ENCODE measurements around the gene APOE.

DNA sequence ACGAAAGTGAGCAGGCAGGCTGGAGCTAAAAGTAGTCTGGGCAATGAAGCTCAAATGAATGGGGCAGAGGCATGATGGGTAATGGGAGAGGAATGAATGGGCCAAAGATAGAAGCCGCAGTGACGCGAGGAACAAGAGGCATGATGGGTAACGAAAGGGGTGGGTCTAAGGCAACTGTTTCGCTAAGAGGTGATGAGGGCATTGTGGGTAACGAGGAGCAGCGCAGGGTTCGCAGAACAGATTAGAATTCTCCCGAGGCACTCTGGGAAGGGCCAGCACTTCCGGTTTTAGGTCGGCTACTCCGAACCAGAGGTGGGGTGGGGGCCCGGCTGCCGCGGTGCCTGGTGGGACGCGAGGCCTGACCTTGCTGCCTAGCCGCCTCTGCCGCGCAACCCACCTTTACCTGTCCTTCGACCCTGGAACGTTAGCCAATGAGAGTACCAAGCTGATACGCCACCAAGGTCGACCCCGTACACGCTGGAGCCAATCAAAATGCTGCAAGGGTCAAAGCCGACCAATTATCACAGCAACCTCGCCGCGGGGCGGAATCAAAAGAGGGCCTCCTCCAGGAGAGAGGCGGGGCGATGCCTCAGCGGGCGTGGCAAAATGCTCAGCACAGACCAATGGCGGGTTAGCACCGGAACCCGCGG lies 15.1 kb upstream of the APOE start:
- TF ChIP-seq RAD21 (IDR thresholded peaks at IDR 0.05 in 1 of 2, conservative IDR thresholded peaks at IDR 0.05 in 1 of 2; ENCODE audit: low read depth in 2 of 2, low read length in 2 of 2) (no peak), POLR2A (IDR thresholded peaks at IDR 0.05; ENCODE audit: control extremely low read depth in 1 of 2, low read depth in 2 of 2, low read length in 2 of 2) (peak; percentile 83 to 92), CEBPB (IDR thresholded peaks at IDR 0.05; ENCODE audit: low read depth, low read length) (no peak), EGR1 (IDR thresholded peaks at IDR 0.05; ENCODE audit: borderline replicate concordance, low read depth, low read length) (no peak), ZNF274 (IDR thresholded peaks at IDR 0.05; ENCODE audit: borderline replicate concordance, extremely low read depth, low read length) (no peak), RNF2 (IDR thresholded peaks at IDR 0.05; ENCODE audit: borderline replicate concordance, low read depth, low read length, missing control alignments, poor library complexity, severe bottlenecking) (no peak)
- TF ChIP-seq, protein P1, sequence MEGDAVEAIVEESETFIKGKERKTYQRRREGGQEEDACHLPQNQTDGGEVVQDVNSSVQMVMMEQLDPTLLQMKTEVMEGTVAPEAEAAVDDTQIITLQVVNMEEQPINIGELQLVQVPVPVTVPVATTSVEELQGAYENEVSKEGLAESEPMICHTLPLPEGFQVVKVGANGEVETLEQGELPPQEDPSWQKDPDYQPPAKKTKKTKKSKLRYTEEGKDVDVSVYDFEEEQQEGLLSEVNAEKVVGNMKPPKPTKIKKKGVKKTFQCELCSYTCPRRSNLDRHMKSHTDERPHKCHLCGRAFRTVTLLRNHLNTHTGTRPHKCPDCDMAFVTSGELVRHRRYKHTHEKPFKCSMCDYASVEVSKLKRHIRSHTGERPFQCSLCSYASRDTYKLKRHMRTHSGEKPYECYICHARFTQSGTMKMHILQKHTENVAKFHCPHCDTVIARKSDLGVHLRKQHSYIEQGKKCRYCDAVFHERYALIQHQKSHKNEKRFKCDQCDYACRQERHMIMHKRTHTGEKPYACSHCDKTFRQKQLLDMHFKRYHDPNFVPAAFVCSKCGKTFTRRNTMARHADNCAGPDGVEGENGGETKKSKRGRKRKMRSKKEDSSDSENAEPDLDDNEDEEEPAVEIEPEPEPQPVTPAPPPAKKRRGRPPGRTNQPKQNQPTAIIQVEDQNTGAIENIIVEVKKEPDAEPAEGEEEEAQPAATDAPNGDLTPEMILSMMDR (IDR thresholded peaks at IDR 0.05; ENCODE audit: control extremely low read depth in 1 of 3, insufficient read depth in 1 of 3, low read depth in 1 of 3, low read length in 3 of 3), result no peak
- TF ChIP-seq, protein P2, sequence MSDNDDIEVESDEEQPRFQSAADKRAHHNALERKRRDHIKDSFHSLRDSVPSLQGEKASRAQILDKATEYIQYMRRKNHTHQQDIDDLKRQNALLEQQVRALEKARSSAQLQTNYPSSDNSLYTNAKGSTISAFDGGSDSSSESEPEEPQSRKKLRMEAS (IDR thresholded peaks at IDR 0.05), result peak; percentile 8; the same call in 1 of the 2 replicates

All from H1 (cell line).